ENCODE results near the gene TOE1.

Gene TOE1

GRCh38 chr1:45326627-45327623, 13.0 kb upstream of the TOE1 start, which contains the start of gene HPDL:
TSS of gene HPDL (plus strand) at chr1:45326895. CDS start at chr1:45327149, 254 bp downstream.
- peak; percentile 64 to 70 (median 66) for DNase-seq (ENCODE audit: low read depth in 2 of 3, low spot score in 1 of 3)

- no peak for DNase-seq (ENCODE audit: low read depth in 2 of 3, low spot score in 1 of 3)
These were observed 12.1 kb upstream of the TOE1 start for GRCh38 chr1:45327644-45328515.

- no peak for DNase-seq (ENCODE audit: low read depth in 2 of 3, low spot score in 1 of 3)
These were observed 11.3 kb upstream of the TOE1 start for GRCh38 chr1:45328680-45329079.

GRCh38 chr1:45329445-45329844, 10.5 kb upstream of the TOE1 start:
- no peak for DNase-seq (ENCODE audit: low read depth in 2 of 3, low spot score in 1 of 3)

- no peak for DNase-seq (ENCODE audit: low read depth in 2 of 3, low spot score in 1 of 3)
These were observed 8.3 kb upstream of the TOE1 start for GRCh38 chr1:45331436-45332345.

GRCh38 chr1:45332346-45332720, 7.6 kb upstream of the TOE1 start:
- DNase-seq (ENCODE audit: low read depth in 2 of 3, low spot score in 1 of 3): no peak

- DNase-seq (ENCODE audit: low read depth in 2 of 3, low spot score in 1 of 3): no peak
These were observed 5.4 kb upstream of the TOE1 start for GRCh38 chr1:45334308-45335245.

GRCh38 chr1:45335855-45336324, 4.1 kb upstream of the TOE1 start:
- DNase-seq (ENCODE audit: low read depth in 2 of 3, low spot score in 1 of 3): no peak

GRCh38 chr1:45337630-45338325, 2.2 kb upstream of the TOE1 start:
- no peak for DNase-seq (ENCODE audit: low read depth in 2 of 3, low spot score in 1 of 3)

GRCh38 chr1:45340816-45341466, 971 bp downstream of the TOE1 start:
- DNase-seq (ENCODE audit: low read depth in 2 of 3, low spot score in 1 of 3): peak in 1 of 3 donors; percentile 23

- no peak for DNase-seq (ENCODE audit: low read depth in 2 of 3, low spot score in 1 of 3)
These were observed 4.5 kb downstream of the TOE1 start for GRCh38 chr1:45344499-45344898.

GRCh38 chr1:45345014-45345413, 5.0 kb downstream of the TOE1 start:
- DNase-seq (ENCODE audit: low read depth in 2 of 3, low spot score in 1 of 3): no peak

GRCh38 chr1:45346473-45346872, 6.5 kb downstream of the TOE1 start:
- DNase-seq (ENCODE audit: low read depth in 2 of 3, low spot score in 1 of 3): no peak

- no peak for DNase-seq (ENCODE audit: low read depth in 2 of 3, low spot score in 1 of 3)
These were observed 8.1 kb downstream of the TOE1 start for GRCh38 chr1:45348020-45348419.

- DNase-seq (ENCODE audit: low read depth in 2 of 3, low spot score in 1 of 3): no peak
These were observed 8.6 kb downstream of the TOE1 start for GRCh38 chr1:45348609-45348965.

GRCh38 chr1:45348966-45349677, 9.2 kb downstream of the TOE1 start:
- DNase-seq (ENCODE audit: low read depth in 2 of 3, low spot score in 1 of 3): no peak

GRCh38 chr1:45351508-45351907, 11.5 kb downstream of the TOE1 start:
- DNase-seq (ENCODE audit: low read depth in 2 of 3, low spot score in 1 of 3): no peak

- DNase-seq (ENCODE audit: low read depth in 2 of 3, low spot score in 1 of 3): no peak
These were observed 13.7 kb downstream of the TOE1 start for GRCh38 chr1:45353685-45354084.

Data from stimulated activated CD4-positive, alpha-beta T cell treated with anti-CD3 and anti-CD28 coated beads, Interleukin-12 subunit alpha, Interleukin-12 subunit beta, amount 100 ng/mL, for 48 hours (primary cell).